ENCODE measurements around the gene SPATA18.
"Not testable (repeated sequence)": the region's sequence is repeated elsewhere in the genome, so short reads cannot be mapped to it uniquely, and the experiment has no call there.

The SPATA18 gene

DNA sequence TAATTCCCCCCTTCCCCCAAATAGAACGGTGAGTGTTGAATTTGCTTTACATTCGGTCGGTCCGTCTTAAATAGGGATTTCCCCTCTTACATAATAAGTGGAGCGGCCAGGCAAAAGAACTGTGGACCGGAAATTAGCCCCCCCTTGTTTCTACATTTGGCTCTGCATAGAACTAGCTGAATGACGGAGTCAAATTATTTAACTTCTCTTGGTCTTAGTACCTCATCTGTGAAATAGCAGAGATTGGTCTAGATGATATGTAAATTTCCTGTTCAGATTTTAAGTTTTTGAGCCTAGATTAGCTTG is 1.3 kb downstream of the SPATA18 start:
- DNase-seq (ENCODE audit: low spot score), result no peak

GRCh38 chr4:52054254-52054653 is 3.1 kb downstream of the SPATA18 start:
- DNase-seq (ENCODE audit: low spot score), result no peak

- no peak for DNase-seq (ENCODE audit: low spot score)
Measured at GRCh38 chr4:52057196-52057595, 6.1 kb downstream of the SPATA18 start.

DNA sequence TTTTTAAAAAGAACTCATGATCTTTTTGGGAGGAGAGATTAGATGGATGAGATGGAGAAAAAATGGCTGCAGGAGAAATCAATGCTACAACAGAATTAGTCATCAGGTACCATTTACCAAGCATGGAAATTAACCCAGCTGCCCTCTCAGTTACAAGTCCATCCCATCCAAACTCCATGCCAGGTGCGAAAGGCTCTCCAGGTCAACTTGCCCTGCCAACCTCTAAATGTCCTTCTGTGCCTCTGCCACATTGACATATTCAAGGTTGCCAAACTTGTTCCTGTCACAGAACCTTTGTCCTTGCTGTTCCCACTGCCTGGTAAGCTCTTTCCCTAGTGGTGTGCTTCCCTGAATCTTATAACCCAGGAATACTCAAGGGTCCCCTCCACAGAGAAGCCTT is 7.2 kb downstream of the SPATA18 start:
- DNase-seq (ENCODE audit: low spot score), result no peak

- peak; percentile 43 for DNase-seq (ENCODE audit: low spot score)
Measured at GRCh38 chr4:52059372-52059771, 8.3 kb downstream of the SPATA18 start.

GRCh38 chr4:52069571-52069970 is 18.5 kb downstream of the SPATA18 start:
- no peak for DNase-seq (ENCODE audit: low spot score)

- DNase-seq (ENCODE audit: low spot score), result no peak
Measured at GRCh38 chr4:52071791-52072546, 20.9 kb downstream of the SPATA18 start.

DNA sequence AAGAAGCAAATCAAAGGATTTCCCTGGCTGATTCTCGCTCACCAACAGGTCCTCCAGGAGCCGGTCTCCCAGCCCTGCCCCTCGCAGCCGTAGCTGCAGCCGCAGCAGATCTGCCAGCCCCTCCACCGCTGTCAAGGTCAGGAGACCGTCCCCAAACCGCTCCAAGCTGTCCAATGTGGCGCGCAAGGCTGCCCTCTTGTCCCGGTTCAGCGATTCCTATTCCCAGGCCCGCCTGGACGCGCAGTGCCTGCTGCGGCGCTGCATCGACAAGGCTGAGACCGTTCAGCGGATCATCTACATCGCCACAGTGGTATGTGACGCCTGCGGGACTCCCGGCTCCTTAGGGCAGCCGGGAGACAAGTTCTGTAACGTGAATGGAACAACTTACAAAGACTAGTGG is 25.6 kb downstream of the SPATA18 start:
- DNase-seq (ENCODE audit: low spot score), result peak; percentile 29

- DNase-seq (ENCODE audit: low spot score), result no peak
Measured at GRCh38 chr4:52079659-52080058, 28.6 kb downstream of the SPATA18 start.

DNA sequence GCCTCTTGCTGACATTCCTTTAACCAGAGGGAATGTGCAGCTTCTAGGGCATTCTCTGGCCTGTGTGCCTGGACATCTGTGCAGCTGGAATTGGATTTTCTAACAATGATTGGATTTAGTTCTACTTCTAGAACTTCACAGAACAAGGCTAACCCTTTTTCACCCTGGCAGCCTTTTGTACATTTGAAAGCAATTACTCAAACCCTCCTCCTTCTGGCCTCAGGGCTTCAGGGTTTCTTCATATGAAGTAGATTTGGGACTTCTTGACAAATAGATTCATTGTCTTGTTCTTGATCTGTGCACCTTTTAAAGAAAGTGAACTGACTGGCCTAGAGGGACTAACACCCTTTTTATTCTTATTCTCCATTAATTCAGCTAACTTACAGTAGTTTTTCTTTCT is 30.1 kb downstream of the SPATA18 start:
- no peak for DNase-seq (ENCODE audit: low spot score)

- not testable (repeated sequence) for DNase-seq (ENCODE audit: low spot score)
Measured at GRCh38 chr4:52086425-52086824, 35.3 kb downstream of the SPATA18 start.

GRCh38 chr4:52091801-52092200 is 40.7 kb downstream of the SPATA18 start:
- DNase-seq (ENCODE audit: low spot score), result no peak

DNA sequence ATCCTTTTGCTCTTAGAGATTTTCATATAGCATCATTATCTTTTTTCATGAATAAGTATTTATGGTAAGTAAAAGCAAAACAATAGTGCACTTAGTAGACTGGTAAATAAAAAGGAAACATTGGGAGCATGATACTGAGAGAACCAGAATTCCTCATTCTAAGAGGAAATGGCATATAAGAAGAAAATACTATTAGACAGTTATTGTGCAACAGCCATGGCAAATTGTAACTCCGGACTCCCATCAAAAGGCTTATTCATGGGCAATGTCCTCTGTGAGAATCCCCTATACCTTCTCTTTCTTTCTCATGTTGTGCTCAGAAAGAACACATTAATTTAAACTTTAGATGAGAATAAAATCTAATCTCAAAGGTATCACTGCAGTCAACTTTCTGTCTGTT is 42.4 kb downstream of the SPATA18 start:
- DNase-seq (ENCODE audit: low spot score), result no peak

DNA sequence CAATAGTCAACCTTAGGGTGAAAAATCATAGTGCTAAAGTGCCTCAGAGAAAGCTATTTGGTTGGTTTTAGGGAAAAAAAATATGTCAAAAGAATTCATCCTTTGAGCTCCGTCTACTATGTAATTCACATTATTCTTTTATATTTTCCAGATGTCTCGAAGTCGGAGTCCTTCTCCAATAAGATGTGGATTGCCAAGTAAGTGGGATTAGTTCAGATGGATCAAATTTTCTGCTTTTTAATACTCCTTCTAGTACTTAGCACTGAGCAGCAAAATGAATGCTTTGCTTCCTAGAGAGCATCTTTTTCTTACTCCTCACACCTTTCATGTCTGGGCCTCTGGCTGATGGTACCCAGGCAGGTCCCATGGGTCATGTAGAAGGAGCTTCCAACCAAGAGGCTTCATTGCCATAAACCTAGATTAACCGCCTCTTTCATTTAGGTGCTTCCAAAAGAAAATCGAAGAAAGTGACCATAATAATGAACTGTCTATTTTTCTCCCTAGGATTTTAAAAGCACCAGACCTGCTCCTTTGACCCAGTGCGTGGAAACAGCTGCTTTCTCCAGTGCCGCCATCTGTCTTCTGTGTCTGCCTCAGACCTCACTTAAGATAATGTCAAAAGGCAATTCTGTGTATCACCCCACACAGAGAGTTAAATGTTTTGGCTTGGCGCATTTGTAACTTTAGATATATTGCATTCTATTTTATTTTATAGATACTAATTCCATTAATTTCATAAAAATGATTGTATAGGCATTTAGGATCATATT is 43.5 kb downstream of the SPATA18 start:
- no peak for DNase-seq (ENCODE audit: low spot score)

- DNase-seq (ENCODE audit: low spot score), result no peak
Measured at GRCh38 chr4:52095374-52095773, 44.3 kb downstream of the SPATA18 start.

GRCh38 chr4:52096048-52096447 is 44.9 kb downstream of the SPATA18 start:
- DNase-seq (ENCODE audit: low spot score), result no peak

GRCh38 chr4:52098618-52099017 is 47.5 kb downstream of the SPATA18 start:
- DNase-seq (ENCODE audit: low spot score), result no peak

DNA sequence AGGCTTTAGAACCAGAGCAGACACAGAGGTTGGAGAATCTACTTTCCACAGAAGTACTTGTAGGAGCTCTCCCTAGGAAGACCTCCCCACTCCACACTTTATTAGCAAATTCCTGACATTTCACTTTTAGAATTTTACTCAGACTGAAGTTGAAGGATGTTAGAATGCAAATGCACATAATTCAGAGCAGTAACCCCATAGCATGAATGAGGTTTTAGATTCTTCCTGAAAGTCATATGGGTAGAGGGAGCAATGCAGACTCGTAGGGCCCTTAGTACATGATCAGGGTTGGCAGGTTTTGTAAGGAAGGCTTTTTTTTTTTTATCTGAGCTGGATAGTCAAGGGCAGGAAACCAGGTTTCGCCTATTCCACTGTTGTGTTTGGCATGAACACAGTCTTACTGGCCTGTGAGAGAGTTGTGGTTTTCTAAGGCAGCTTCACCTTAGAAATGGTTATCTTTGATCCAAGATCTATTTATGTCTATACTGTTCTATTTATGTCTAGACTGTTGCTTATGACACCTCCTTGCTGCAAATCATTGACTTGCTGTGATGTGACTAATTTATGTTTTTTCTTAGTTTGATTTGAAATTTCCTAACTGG is 48.9 kb downstream of the SPATA18 start:
- no peak for DNase-seq (ENCODE audit: low spot score)

DNA sequence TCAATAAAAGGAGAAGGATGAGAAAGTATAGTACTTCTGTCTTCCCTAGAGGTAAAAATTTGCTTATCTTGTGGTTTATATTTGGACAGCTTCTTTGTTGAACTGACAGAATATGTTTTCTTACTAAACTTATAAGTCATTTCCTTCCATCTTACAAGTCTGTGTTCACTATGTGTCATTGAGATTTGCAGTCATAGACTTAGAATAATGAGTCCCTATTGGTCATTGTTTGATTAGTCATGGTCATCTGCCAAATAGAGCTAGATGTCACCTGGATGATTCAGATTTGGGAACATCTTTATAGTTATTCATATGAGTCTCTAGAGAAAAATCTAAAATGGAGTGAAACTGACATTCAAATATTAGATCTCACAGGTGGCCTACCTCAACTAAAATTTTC is 51.5 kb downstream of the SPATA18 start:
- no peak for DNase-seq (ENCODE audit: low spot score)

DNA sequence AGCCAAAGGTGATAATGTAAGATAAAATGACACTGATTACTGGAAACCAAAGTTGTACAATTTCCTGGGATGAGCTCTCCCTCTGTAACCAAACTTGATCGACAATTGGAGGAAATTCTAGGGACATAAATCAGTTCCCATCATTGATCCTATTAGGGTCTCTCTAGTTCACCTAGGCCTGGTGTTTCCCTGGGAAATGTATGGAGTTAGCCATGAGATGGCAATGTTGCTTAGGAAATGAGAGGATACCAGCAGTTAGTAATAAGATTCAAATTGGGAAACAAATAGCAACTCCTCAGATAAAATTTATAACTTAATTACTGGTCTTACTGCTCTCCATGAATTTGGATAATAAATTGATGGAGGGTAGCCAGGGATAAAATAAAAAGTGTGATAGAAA is 52.2 kb downstream of the SPATA18 start:
- DNase-seq (ENCODE audit: low spot score), result peak; percentile 7

DNA sequence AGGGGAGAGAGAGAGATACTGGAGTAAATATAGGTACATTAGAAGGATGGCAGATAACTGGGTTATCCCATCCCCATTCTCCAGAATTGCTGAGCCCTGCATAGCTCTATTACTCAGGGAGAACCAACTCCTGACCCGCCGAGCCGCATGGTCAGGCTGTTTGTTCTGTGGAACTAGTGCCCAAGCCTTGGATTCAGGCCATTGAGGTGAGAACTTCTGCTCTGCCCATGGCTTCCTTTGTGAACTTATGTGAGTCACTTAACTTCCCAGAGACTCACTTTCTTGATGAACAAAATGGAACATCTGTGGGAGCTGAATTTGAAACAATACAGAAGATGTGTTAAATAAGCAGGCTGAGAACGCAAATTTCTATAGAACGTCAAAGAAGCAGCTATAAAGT is 54.2 kb downstream of the SPATA18 start:
- DNase-seq (ENCODE audit: low spot score), result no peak

GRCh38 chr4:52106191-52106590 is 55.1 kb downstream of the SPATA18 start:
- DNase-seq (ENCODE audit: low spot score), result peak; percentile 5

DNA sequence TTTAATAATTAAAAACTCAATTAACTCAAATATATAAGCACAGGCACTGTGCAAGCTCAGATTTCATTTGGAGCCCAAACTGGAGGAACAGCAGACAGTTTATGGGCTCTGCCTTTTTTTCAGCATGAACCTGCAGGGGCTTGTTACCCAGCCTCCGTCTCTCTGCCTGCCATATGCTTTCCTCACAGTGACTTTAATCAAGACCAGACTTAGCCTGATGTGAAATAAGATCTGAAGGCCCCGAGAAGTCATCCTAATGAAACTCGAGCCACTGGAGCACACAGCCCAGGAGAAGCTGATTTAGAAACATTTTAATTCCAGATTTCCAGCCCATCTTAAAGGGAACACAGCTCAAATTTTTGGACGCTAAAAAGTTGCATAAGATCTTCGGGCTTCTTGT is 55.6 kb downstream of the SPATA18 start:
- no peak for DNase-seq (ENCODE audit: low spot score)
